CD4-positive, alpha-beta T cell treated with Interferon gamma for 1 hour (primary cell): ENCODE data around the gene ZC3HAV1.
"Not testable (repeated sequence)": the region's sequence is repeated elsewhere in the genome, so short reads cannot be mapped to it uniquely, and the experiment has no call there.

Source experiments
- DNase-seq: peaks from one replicate; pipeline ENCODE4 v3.0.0-alpha.2; 2020

ZC3HAV1 gene

GRCh38 chr7:139047970-139048369 is 61.5 kb downstream of the ZC3HAV1 start:
- no peak for DNase-seq

DNA sequence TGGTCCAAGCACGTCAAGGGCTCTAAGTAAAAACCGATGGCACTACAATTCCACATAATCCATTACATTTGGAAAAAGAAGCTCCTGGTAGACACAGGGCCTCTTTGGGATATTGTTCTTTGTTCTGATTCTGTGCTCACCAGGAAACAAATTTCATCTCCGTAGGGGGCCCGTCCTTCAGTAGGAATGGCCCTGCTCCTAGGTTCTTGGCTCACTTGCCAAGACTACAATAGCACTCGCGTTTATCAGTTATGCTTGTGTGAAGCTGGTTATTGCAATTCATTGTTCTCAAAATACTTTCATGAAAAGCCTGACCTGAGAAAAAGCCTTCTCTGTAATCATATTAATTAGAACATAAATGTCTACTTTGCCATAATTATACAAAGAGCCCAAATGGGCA is 63.4 kb downstream of the ZC3HAV1 start:
- DNase-seq = no peak

DNA sequence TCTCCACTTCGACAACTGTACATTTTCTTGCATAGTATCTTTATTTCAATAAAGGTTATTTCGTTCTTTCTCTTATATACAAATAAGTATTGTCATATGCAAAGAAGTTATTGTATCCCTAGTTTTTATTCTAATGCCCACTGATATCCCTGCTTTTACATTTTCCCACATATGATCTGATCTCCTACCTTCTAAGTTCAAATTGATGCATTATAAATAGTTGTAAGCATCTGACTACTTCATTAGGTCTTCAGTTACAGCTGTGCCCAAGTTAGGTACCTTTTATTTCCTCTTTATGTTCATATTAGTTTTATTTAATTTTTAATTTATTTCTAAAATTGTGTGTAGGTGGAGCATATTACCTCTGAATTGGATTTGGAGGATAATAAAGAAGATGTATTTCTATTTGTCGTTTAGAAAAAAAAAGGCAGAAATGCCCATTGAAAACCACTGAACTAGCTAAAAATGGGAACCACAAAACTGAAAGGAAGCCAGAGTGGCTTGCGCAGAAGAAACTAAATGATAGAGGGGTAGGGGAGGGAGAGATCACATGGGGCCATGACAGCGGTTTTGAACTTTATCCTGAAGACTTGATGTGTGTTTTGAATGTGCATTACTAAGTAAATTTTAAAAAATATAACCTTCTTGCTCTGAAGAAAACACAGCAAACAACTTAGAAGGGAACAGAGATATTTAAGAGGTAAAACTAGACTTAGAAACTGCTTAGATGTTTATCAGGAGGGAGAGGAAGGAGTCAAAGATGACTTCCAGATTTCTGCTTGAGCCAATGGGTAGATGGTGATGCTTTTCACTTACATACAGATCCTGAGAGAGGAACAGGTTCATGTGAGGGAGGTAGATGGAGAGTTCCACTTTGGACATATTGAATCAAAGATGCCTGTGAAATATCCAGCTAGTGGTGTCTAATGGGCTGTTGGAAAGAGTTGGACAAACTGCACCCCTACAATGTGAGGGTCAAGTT is 64.4 kb downstream of the ZC3HAV1 start:
- no peak for DNase-seq

DNA sequence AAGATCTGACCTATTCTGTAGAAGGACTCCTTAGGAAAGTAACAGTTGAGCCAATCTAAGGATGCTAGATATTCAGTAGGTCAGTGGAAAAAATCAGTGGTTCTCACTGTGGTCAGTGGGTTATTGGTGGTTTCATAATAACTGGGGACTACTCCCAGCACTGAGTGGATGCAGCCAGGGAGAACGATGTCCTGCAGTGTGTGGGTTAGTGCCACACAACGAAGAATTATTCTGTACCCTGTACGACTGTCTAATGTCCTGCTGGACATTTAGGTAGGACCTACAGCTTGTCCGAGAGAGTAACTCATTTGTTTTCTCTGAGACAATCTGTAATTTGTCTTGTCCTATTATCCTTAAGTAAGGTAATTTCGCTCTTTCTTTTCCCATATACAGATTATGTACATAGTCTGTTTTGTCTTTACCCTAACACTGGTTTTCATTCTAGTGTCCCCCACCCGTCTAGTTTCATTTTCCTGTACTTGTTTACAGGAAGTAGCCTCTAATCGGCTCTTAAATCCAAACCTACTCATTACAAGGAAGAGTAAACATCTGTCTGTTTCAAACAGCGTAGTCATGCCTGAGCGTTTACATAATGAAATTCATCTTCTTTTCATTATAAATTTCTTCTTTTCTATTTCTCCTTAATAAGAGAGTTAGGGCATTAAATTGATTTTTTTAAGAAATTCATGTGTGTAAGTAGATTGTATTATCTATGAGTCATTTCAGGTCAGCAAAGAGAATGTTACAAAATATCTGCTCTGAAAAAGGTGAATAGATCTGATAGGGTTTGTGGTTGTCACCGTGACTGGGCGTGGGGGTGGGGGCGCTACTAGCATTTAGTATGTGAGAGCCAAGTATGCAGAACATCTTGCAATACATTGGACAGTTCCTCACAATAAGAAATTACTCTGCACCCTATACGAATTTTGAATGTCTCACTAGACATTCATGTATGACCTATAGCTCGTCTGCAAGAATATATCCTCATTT is 65.4 kb downstream of the ZC3HAV1 start:
- peak; percentile 52 for DNase-seq

GRCh38 chr7:139041378-139042085 is 68.0 kb downstream of the ZC3HAV1 start:
- DNase-seq = no peak

- no peak for DNase-seq
Observed at GRCh38 chr7:139038691-139039090, 70.8 kb downstream of the ZC3HAV1 start.

DNA sequence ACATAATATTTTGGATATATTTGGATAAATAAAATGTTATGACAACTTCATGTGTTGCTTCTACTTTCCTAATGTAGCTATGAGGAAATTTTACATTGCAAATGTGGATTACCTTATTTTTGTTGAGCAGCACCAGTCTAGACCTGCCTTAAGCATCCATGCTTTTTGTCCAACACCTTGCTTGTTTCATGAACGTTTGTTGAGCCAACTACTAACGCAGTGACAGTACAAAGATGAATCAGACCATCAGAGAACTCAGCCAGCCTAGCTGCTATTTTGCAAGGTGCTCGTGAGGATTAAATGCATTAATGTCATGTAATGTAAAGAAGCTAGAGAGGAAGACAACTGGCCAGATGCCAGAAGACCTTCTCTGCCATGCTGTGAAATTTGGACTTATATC is 72.6 kb downstream of the ZC3HAV1 start:
- no peak for DNase-seq

DNA sequence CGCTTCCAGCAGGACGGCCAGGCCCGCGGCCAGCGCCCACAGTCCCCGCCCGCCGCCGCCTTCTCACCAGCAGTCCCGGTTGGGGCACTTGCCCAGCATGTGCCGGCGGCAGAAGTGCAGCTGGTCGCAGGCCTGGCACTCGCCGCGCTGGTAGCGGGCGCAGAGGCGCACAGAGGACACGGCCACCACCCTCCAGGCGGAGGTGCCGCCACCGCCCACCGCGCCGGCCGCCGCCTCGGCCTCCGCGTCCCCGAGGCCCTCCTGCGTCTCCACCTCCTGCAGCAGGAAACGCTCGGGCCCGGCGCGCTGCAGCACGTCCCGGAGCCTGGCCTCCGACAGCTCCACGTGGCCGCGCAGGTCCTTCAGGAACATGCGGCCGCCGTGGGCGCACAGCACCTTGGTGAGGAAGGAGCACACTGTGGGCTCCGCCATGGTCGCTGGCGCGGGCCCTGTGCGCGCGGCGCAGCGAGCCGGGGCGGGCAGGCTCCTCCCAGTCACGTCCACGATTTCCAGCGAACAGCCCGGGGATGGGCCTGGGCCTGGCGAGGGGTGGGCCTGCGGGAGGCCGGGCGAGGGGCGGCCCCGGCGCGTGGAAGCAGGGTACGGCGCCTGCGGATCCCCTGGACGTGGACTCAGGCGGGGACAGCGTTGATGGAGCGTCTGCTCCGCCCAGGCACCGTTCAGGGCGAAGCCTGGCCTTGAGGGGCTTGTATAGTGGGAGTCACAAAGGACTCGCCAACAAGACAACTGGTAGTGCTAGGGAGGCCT is 73.8 kb downstream of the ZC3HAV1 start, which contains the start of gene ZC3HAV1L:
ZC3HAV1L (minus strand) TSS at position 457 of the 768 bp plus-strand sequence; CDS start at position 432, 25 bp downstream.
- DNase-seq = peak; percentile 14

GRCh38 chr7:139034855-139035585 is 74.5 kb downstream of the ZC3HAV1 start:
- no peak for DNase-seq

GRCh38 chr7:139034336-139034735 is 75.2 kb downstream of the ZC3HAV1 start:
- DNase-seq = no peak

- no peak for DNase-seq
Observed at GRCh38 chr7:139033346-139034114, 76.0 kb downstream of the ZC3HAV1 start.

GRCh38 chr7:139032473-139032872 is 77.0 kb downstream of the ZC3HAV1 start:
- DNase-seq = no peak

DNA sequence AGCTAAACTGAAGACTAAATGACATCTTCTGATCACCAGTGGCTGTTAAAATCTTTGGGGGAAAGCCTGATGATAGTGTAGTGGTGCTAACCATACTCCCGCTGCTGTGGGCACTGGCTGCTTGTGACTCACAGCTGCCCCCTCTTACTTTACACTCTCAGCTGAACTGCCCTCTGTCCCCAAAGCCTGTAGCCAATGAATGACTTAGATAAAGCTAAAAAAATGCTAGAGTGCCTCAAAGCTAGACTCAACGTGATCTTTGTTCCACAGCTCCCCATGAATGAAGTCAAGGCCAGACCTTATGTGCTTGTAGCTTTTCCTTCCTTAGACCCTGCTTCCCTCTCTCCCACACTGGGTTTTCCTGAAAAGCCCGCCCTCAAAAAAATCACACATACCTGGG is 80.2 kb downstream of the ZC3HAV1 start:
- DNase-seq = no peak

DNA sequence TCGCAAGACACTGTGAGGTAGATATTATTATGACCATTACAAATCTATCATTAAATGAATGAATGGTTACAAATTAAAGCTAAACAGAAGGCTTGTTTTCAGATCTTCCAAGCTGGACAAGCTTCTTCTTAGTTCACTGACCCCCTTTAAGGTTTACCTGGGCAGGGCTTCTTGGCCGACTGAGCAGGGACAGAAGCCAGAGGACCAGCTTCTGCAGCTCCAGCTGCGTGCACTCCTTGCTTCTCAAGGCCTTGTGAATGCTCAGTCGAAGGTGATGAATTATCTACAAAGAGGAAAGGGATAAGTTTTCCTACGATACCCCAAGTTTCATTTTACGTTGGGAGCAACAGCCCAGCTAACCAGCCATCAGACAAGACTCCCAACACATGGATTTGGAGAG is 83.0 kb downstream of the ZC3HAV1 start:
- DNase-seq = no peak

DNA sequence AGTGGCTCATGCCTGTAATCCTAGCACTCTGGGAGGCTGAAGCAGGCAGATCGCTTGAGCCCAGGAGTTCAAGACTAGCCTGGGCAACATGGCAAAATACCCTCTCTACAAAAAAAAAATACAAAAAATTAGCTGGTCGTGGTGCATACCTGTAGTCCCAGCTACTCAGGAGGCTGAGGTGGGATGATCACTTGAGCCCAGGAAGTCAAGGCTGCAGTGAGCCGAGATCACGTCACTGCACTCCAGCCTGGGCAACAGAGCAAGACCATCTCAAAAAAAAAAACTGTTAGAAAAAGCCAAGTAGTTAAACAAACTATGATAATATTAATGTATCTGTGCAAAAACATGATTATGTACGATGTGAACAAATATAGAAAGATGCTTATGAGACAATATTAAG is 83.7 kb downstream of the ZC3HAV1 start:
- DNase-seq = not testable (repeated sequence)

DNA sequence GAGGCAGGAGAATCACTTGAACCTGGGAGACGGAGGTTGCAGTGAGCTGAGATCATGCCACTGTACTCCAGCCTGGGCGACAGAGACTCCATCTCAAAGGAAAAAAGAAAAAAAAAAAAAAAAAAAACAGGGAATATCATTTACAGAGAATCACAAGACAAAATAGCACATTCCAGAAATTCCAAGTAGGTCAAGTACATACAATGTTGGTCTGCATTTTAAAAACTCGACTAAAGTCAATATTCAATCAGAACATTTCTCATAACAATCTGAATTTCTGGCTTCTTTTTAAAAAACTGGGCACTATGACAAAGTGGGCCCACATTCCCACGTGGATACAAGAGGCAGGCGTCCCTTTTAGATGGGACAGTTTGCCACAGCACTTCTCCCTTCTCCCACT is 86.4 kb downstream of the ZC3HAV1 start:
- no peak for DNase-seq

DNA sequence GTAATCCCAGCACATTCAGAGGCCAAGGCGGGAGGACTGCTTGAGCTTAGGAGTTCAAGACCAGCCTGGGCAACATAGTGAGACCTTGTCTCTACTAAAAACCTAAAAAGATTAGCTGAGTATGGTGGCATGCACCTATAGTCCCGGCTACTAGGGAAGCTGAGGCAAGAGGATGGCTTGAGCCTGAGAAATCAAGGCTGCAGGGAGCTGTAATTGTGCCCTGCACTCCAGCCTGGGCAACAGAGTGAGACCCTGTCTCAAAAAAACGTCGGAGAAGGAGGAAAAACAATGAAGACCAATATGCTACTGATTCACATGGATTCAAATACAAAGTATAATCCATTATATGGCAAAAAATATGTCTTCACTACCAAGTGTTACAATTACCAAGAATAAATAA is 87.2 kb downstream of the ZC3HAV1 start:
- no peak for DNase-seq

DNA sequence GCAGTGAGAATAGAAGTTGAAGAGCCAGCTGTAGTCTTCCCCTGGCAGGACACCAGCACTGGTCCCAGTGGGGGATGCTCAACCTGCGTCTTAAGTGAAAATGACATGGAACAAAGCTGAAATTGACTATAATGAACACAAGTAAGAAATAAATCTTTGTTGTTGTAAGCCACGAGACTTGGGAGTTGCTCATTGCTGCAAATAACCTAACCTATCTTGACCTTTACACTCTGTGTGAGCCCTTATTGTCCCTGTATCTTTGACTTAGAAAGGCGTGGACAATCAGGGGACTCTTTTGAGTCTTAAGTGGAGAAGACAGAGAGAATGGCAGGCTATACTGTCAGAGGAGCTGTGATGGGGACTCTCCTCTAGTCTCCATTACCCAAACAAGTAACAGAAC is 90.6 kb downstream of the ZC3HAV1 start:
- no peak for DNase-seq

DNA sequence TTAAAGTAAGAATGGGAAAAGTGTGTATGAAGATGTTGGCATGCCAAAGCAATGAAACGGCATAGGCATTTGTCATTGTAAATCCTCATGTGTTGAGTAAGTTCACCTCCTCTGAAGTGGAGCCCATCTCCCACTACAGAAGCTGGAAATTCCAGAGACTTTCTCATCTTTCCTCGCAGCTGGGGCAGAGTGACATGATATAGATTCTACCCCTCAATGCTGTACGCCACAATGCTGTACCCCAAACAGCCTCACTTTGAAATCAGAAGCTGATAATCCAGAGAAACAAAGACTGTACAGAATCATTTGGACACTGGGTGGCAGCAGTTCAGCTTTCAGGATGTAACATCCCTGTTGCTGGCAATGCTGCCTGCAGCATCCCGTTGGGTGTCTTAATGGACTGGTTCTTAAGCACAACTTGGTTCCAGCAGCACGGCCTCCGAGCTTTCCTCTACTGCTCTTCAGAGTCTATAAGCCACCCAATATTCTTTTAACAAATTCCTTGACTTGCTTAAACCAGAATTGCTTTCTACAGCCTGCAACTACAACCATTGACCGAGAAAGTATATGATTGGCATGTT is 92.5 kb downstream of the ZC3HAV1 start:
- peak; percentile 52 for DNase-seq

DNA sequence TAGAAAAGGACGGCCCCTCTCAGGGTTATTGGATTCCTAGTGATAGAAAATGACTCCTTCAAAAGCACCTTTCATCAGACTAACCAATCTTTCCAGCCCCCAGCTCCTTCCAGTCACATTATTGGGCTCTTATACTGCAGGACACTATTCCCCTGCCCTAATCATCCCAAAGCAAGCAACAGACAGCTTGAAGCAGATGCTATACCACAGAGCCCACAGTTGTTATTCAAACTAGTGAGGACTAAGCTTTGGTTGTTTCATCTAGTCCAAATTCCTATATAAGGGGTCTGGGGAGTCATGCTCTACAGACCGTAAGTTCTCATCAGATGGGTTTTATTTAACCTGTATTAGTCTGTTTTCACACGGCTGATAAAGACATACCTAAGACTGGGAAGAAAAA is 98.1 kb downstream of the ZC3HAV1 start:
- no peak for DNase-seq
